Neural cell (in vitro differentiated cells): Measurements from ENCODE around the gene AMPD2. TPM values are rescaled to one million over a fixed set of nuclear protein-coding genes. Genes with fewer than 3 reads are reported as not detected.

Source experiments
- H2AFZ ChIP-seq: fragments of 200-600, 300-800 bp; sonication (generic), shearing (Covaris generic); 2 replicates; pipeline ENCODE4 v1.6.0; 2014; ENCODE audit warnings: low read depth, mild to moderate bottlenecking, antibody characterized with exemption, low read length, moderate library complexity
- H3F3A ChIP-seq: fragments of 200-600 bp; shearing (Covaris generic); 2 replicates; pipeline ENCODE4 v1.6.1; 2016; ENCODE audit warnings: mild to moderate bottlenecking, moderate library complexity, mixed read lengths, antibody characterized with exemption, low read length; ENCODE audit not compliant: insufficient read depth, poor library complexity, severe bottlenecking
- H3K27ac ChIP-seq: fragments of 200-600, 300-800 bp; sonication (generic), shearing (Covaris generic); 2 replicates; pipeline ENCODE4 v1.5.1; 2014; ENCODE audit warnings: mild to moderate bottlenecking, low read length, moderate library complexity
- H3K27me3 ChIP-seq: fragments of 300-800, 200-600 bp; sonication (generic), shearing (Covaris generic); 2 replicates; pipeline ENCODE4 v1.6.0; 2014; ENCODE audit warnings: mild to moderate bottlenecking, low read depth, low read length, moderate library complexity; ENCODE audit not compliant: insufficient read depth
- H3K36me3 ChIP-seq: fragments of 300-800, 200-600 bp; sonication (generic), shearing (Covaris generic); 2 replicates; pipeline ENCODE4 v1.5.1; 2014; ENCODE audit warnings: mild to moderate bottlenecking, antibody characterized with exemption, low read length, moderate library complexity; ENCODE audit not compliant: insufficient read depth
- H3K4me2 ChIP-seq: fragments of 300-800, 200-600 bp; sonication (generic), shearing (Covaris generic); 2 replicates; pipeline ENCODE4 v1.6.0; 2014; ENCODE audit warnings: mild to moderate bottlenecking, low read length
- H3K4me3 ChIP-seq: fragments of 300-800, 200-600 bp; sonication (generic), shearing (Covaris generic); 2 replicates; pipeline ENCODE4 v1.5.1; 2014; ENCODE audit warnings: mild to moderate bottlenecking, low read length, moderate library complexity
- H3K79me2 ChIP-seq: fragments of 200-600 bp; shearing (Covaris generic); replicated peaks from 2 replicates; pipeline ENCODE4 v1.6.0; 2014; ENCODE audit warnings: mild to moderate bottlenecking, low read length, moderate library complexity; ENCODE audit not compliant: insufficient read depth
- H3K9ac ChIP-seq: fragments of 300-800, 200-600 bp; sonication (generic), shearing (Covaris generic); 2 replicates; pipeline ENCODE4 v1.6.1; 2016; ENCODE audit warnings: mild to moderate bottlenecking, low read length, mixed read lengths
- H3K9me2 ChIP-seq: fragments of 200-600 bp; shearing (Covaris generic); 2 replicates; pipeline ENCODE4 v1.6.1; 2016; ENCODE audit warnings: mild to moderate bottlenecking, low read length, mixed read lengths; ENCODE audit not compliant: insufficient read depth
- H3K9me3 ChIP-seq: fragments of 200-600, 300-800 bp; sonication (generic), shearing (Covaris generic); 2 replicates; pipeline ENCODE4 v1.6.1; 2016; ENCODE audit warnings: mild to moderate bottlenecking, mixed run types, low read length, moderate library complexity, mixed read lengths
- H4K20me1 ChIP-seq: fragments of 200-600 bp; shearing (Covaris generic); 2 replicates; pipeline ENCODE4 v1.6.1; 2016; ENCODE audit warnings: mild to moderate bottlenecking, mixed run types; ENCODE audit not compliant: insufficient read depth
- EP300 ChIP-seq: fragments of 450-650 bp; conservative IDR thresholded peaks from 2 replicates; pipeline ENCODE4 v1.6.1; 2014; ENCODE audit warnings: antibody characterized with exemption, mild to moderate bottlenecking, moderate library complexity; ENCODE audit not compliant: poor library complexity, severe bottlenecking
- EZH2 ChIP-seq: fragments of 200-600, 300-800 bp; shearing (Covaris generic), sonication (generic); IDR thresholded peaks from 2 replicates; pipeline ENCODE4 v1.6.1; 2014; ENCODE audit warnings: antibody characterized with exemption, low read length, borderline replicate concordance, mild to moderate bottlenecking; ENCODE audit not compliant: insufficient read depth, poor library complexity, severe bottlenecking
- MXI1 ChIP-seq: fragments of 450-650 bp; conservative IDR thresholded peaks from 2 replicates; pipeline ENCODE4 v1.6.1; 2014; ENCODE audit warnings: antibody characterized with exemption, mild to moderate bottlenecking; ENCODE audit not compliant: poor library complexity, severe bottlenecking
- POLR2AphosphoS5 ChIP-seq: IDR thresholded peaks from 2 replicates; pipeline ENCODE4 v1.6.1; 2012
- RAD21 ChIP-seq: fragments of 450-650 bp; conservative IDR thresholded peaks from 2 replicates; pipeline ENCODE4 v1.6.1; 2014; ENCODE audit warnings: antibody characterized with exemption, mild to moderate bottlenecking, moderate library complexity
- SMC3 ChIP-seq: fragments of 450-650 bp; conservative IDR thresholded peaks from 2 replicates; pipeline ENCODE4 v1.6.1; 2014; ENCODE audit warnings: antibody characterized with exemption, mild to moderate bottlenecking, moderate library complexity; ENCODE audit not compliant: poor library complexity
- TAF1 ChIP-seq: IDR thresholded peaks from 2 replicates; pipeline ENCODE4 v1.6.1; 2012; ENCODE audit warnings: low read depth
- polyA plus RNA-seq: library from polyadenylated mRNA; depleted of rRNA; stranded (reverse); fragments of >200 nt; gene quantifications from 2 replicates; pipeline ENCODE4 v1.2.3, GENCODE V29; 2014
- TF ChIP-seq, protein P1 (sequence below): fragments of 450-650 bp; IDR thresholded peaks from 2 replicates; pipeline ENCODE4 v1.5.1; 2014; ENCODE audit warnings: antibody characterized with exemption, mild to moderate bottlenecking, moderate library complexity; ENCODE audit not compliant: poor library complexity, severe bottlenecking
- TF ChIP-seq, protein P2 (sequence below): IDR thresholded peaks from 2 replicates; pipeline ENCODE4 v1.6.1; 2012; ENCODE audit warnings: borderline replicate concordance

AMPD2 gene
- polyA plus RNA-seq, 1 donor from 2014 or later: 104 TPM

DNA sequence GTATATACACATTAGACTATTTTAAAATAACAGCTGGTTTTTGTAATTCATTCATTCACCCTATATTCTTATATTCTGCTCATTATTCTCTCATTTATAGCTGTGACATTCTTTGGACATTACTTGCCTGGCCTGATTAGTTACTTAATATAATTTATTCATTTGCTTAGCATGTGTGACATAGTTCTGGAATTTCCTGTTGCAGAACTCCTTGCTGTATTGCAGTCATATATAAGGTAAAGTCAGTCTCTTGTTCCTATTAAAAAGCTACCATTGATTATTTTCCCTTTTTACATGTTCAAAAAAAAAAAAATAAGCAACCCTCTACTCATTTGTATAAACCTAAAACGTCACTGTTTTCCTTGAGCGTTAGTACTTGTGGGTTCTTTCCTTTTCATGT, 24.1 kb upstream of the AMPD2 start:
- Histone ChIP-seq H3K79me2 (no peaks in the 10 kb centered on the region), H3K9me2 (no peaks in the 10 kb centered on the region), H3K9me3 (no peaks in the 10 kb centered on the region), H3K36me3 (peaks cover 7% of the 10 kb centered on the region), H3K27ac (no peak overlapping the region), H3K27me3 (no peaks in the 10 kb centered on the region), H3K4me3 (no peak overlapping the region), H3K9ac (no peak overlapping the region), H2AFZ (no peak overlapping the region), H3K4me2 (no peak overlapping the region), H4K20me1 (no peaks in the 10 kb centered on the region), H3F3A (no peaks in the 10 kb centered on the region)
- TF ChIP-seq TAF1: no peak
- TF ChIP-seq, protein P1, sequence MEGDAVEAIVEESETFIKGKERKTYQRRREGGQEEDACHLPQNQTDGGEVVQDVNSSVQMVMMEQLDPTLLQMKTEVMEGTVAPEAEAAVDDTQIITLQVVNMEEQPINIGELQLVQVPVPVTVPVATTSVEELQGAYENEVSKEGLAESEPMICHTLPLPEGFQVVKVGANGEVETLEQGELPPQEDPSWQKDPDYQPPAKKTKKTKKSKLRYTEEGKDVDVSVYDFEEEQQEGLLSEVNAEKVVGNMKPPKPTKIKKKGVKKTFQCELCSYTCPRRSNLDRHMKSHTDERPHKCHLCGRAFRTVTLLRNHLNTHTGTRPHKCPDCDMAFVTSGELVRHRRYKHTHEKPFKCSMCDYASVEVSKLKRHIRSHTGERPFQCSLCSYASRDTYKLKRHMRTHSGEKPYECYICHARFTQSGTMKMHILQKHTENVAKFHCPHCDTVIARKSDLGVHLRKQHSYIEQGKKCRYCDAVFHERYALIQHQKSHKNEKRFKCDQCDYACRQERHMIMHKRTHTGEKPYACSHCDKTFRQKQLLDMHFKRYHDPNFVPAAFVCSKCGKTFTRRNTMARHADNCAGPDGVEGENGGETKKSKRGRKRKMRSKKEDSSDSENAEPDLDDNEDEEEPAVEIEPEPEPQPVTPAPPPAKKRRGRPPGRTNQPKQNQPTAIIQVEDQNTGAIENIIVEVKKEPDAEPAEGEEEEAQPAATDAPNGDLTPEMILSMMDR: no peak
- no peak for TF ChIP-seq EZH2
- TF ChIP-seq RAD21: no peak
- no peak for TF ChIP-seq MXI1
- TF ChIP-seq EP300: no peak
- no peak for TF ChIP-seq SMC3
- TF ChIP-seq, protein P2, sequence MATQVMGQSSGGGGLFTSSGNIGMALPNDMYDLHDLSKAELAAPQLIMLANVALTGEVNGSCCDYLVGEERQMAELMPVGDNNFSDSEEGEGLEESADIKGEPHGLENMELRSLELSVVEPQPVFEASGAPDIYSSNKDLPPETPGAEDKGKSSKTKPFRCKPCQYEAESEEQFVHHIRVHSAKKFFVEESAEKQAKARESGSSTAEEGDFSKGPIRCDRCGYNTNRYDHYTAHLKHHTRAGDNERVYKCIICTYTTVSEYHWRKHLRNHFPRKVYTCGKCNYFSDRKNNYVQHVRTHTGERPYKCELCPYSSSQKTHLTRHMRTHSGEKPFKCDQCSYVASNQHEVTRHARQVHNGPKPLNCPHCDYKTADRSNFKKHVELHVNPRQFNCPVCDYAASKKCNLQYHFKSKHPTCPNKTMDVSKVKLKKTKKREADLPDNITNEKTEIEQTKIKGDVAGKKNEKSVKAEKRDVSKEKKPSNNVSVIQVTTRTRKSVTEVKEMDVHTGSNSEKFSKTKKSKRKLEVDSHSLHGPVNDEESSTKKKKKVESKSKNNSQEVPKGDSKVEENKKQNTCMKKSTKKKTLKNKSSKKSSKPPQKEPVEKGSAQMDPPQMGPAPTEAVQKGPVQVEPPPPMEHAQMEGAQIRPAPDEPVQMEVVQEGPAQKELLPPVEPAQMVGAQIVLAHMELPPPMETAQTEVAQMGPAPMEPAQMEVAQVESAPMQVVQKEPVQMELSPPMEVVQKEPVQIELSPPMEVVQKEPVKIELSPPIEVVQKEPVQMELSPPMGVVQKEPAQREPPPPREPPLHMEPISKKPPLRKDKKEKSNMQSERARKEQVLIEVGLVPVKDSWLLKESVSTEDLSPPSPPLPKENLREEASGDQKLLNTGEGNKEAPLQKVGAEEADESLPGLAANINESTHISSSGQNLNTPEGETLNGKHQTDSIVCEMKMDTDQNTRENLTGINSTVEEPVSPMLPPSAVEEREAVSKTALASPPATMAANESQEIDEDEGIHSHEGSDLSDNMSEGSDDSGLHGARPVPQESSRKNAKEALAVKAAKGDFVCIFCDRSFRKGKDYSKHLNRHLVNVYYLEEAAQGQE: no peak
- no peak for TF ChIP-seq POLR2AphosphoS5

DNA sequence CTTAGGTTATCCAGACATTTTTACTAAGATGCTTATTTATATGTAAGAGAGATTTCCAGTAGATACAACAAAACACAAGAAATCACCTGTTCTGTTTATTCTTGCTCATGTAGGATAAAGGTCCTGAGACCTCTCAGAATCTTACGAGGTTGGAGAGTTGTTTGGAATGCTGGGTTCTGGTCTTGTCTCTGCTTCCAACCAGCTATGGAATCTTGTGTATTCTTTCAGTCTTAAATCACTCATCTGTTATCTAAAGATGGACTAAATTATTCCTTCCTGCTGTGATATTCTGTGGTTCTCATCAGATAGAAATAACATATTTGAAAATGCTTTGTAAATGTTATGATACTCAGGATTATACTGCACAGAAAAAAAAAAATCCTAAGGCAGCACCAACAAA, 21.5 kb upstream of the AMPD2 start:
- Histone ChIP-seq H3K27me3 (no peaks in the 10 kb centered on the region), H3K9ac (no peak overlapping the region), H3F3A (no peaks in the 10 kb centered on the region), H3K36me3 (peaks cover 2% of the 10 kb centered on the region), H3K79me2 (no peaks in the 10 kb centered on the region), H3K4me2 (no peak overlapping the region), H3K27ac (no peak overlapping the region), H3K9me2 (no peaks in the 10 kb centered on the region), H4K20me1 (no peaks in the 10 kb centered on the region), H3K9me3 (no peaks in the 10 kb centered on the region), H2AFZ (no peak overlapping the region), H3K4me3 (no peak overlapping the region)
- TF ChIP-seq MXI1 (no peak), SMC3 (no peak), TAF1 (no peak), EP300 (no peak), POLR2AphosphoS5 (no peak), RAD21 (no peak), EZH2 (no peak)
- TF ChIP-seq, protein P1: no peak
- TF ChIP-seq, protein P2: no peak
